Measurements from ENCODE around the gene ZBTB17.

DNA sequence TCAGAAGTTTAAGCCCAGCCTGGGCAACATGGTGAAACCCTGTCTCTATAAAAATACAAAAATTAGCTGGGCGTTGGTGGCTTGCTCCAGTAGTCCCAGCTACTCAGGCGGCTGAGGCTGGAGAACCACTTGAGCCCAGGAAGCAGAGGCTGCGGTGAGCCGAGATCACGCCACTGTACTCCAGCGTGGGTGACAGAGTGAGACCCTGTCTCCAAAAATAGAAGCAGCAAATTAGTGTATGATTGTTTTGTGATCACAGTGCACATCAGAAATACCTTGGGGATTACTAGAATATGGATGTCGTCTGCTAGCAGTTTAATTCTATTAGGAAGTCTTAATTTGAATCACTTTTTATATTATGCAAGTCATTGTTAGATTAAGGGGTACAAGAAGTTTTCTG lies 59.0 kb downstream of the ZBTB17 start:
- TF ChIP-seq, protein P1, sequence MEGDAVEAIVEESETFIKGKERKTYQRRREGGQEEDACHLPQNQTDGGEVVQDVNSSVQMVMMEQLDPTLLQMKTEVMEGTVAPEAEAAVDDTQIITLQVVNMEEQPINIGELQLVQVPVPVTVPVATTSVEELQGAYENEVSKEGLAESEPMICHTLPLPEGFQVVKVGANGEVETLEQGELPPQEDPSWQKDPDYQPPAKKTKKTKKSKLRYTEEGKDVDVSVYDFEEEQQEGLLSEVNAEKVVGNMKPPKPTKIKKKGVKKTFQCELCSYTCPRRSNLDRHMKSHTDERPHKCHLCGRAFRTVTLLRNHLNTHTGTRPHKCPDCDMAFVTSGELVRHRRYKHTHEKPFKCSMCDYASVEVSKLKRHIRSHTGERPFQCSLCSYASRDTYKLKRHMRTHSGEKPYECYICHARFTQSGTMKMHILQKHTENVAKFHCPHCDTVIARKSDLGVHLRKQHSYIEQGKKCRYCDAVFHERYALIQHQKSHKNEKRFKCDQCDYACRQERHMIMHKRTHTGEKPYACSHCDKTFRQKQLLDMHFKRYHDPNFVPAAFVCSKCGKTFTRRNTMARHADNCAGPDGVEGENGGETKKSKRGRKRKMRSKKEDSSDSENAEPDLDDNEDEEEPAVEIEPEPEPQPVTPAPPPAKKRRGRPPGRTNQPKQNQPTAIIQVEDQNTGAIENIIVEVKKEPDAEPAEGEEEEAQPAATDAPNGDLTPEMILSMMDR (conservative IDR thresholded peaks at IDR 0.05; ENCODE audit: low read depth, low read length) = no peak
- TF ChIP-seq EZH2 (IDR thresholded peaks at IDR 0.05; ENCODE audit: borderline replicate concordance, low read depth, low read length, poor library complexity, severe bottlenecking) = no peak

Data from A673 (cell line).